ENCODE measurements around the gene SLC29A4.
A peak's percentile ranks its signal among the peaks of the same experiment; 100 is the strongest.
"Not testable (repeated sequence)": the region's sequence is repeated elsewhere in the genome, so short reads cannot be mapped to it uniquely, and the experiment has no call there.

The SLC29A4 gene

GRCh38 chr7:5274985-5275431, 7.7 kb upstream of the SLC29A4 start:
- DNase-seq: peak; percentile 61

- peak; percentile 73 for DNase-seq
Measured at GRCh38 chr7:5275510-5275909, 7.2 kb upstream of the SLC29A4 start.

DNA sequence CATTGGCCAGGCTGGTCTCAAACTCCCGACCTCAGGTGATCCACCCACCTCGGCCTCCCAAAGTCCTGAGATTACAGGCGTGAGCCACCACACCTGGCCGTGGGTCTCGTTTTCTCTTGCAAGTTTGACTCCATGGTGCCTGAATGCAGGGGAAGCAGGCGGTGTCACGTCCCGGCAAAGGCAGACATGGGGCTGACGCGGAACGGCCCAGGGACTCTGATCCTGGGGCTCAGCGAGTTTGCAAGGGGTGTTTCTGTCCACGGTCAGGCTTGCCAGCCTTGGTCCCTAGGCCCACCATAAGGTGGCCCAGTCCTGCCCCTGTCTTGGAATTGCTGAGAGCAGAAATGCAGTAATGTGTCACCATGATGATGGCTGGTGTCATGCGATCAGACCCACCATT, 6.6 kb upstream of the SLC29A4 start:
- not testable (repeated sequence) for DNase-seq

DNA sequence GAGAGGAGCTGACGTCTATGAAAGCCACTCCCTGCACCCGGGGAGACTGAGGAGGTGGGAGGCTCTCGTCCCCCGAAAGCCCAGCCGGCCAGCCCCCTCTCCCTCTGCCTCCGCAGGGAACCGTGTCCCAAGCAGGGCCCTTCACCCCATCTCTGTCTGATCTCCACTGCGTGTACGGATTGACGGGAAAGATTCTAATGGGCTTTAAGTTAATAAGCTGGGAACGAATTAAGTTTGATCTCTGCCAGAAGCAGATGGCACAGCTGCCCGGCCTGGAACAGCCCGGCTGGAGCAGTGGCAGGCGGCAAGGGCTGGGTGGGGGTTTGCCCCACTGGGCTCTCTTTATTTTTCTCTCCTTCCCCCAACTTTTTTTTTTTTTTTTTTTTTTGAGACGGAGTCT, 6.1 kb upstream of the SLC29A4 start:
- no peak for DNase-seq

DNA sequence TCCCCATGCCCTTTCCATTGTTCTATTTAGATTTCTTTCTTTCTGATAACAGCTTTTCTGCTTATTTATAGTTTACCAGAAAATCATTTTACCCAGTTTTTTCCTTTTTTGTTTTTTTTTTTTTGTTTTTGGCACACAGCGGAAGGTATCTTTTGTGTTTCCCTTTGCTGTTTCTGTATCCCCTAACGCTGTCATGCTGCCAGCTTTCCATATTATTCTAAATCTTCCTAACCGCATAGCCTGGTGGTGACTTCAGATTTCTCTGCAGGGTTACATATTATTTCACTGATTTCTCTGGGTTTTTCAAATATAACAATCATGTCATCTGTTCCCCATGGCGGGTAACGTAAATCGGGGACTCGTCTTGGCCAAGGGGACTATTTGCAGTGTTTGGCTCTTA, 4.0 kb upstream of the SLC29A4 start:
- DNase-seq: no peak

GRCh38 chr7:5279734-5280133, 3.0 kb upstream of the SLC29A4 start:
- DNase-seq: no peak

DNA sequence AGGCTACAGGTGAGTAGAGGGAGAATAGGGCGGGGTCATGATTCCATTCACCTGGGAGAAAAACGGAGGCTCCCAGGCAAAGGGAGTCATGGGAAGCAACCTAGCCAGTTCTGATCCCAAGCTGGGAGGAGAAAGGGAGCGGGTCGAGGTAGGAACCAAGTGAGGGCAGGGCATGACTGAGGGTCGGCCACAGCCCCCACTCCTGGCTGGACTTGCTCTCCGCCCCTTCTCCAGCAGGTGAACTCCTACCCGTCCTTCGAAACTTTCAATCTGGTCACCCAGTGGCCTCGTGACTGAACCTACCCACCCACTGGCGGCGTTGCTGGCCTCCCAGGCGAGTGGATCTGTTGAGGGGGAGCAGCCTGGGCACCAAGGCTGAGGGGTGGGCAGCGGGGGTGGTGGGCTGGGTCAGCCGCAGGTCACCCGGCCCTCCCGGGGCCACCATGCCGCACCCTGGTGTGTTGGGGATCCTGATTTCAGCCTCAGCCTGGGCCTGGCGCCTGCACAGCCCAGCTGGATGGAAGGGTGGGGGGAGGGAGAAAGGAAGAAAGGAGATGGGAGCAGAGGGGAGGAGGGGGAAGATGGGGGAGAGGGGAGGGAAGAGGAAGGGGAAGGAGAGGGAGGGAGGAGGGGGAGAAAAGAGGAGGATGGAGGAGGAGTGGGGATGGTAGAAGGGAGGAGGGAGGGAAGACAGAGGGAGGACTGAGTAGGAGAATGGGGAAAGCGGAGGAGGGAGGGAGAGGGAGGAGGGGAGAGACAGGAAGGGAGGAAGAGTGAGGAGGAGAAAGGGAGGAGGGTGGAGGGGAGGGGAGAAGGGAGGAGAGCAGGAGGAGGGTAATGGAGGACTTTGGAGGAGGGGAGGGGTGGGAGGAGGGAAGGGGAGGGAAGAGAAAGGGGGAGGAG, 894 bp upstream of the SLC29A4 start:
- peak; percentile 46 for DNase-seq

GRCh38 chr7:5283421-5284303, 919 bp downstream of the SLC29A4 start:
- no peak for DNase-seq

DNA sequence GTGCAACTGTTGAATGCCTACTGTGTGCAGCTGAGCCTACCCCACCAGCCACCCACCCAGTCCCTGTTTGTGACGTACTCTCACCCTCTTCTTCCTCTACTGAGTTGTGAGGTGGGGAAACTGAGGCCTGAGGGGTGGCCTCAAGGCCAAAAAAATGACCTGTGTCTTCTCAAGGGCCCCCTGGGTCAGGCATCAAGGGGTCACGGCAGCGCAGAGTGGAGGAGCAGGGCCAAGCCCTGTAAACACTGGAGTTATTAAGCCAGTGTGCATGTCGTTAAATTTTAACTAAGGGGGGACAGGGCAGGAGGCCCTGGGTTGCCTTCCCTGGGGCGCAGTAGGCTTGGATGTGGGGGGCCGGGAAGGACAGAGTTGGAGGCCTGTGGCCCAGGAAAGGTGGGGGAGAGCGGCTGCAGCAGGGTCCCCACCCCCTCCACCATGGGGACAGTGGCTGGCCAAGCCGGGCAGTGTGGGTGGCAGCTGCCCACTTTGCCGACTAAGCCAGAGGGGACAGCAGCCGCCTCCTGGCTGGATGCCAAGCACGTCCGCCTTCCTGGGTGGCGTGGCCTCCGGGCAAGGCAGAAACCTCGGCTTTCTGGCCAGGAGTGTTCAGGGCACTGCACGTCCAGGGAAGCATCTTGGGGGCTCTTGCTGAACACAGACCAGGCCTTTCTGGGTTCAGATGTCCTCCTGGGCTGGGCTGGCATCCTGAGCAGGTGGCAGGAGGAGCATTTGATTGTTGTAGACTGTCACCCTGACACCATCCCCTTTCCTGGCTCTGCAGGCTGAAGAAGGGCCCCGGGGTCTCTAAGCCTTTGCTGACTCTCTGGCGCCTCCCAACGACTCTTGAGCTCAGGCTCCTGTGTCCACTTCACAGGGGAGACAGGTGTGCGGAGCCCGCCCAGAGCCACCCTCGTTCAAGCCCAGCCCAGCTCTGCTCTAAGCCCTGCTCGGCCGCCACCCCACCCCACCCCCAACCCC, 1.9 kb downstream of the SLC29A4 start:
- peak; percentile 73 for DNase-seq

DNA sequence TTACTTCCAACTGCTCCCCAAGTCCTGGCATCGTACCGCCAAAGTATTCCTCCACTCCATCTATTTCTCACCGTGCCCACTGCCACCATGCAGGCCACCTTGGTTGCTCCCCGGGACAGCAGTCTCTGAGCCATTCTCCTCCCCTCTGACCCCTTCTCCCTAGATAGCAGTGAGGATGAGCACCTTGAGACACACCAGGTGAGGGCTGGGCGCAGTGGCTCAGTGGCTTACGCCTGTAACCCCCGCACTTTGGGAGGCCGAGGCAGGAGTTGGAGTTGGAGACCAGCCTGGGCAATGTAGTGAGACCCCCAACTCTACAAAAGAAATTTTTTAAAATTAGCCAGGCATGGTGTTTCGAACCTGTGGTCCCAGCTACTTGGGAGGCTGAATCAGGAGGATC, 4.2 kb downstream of the SLC29A4 start:
- no peak for DNase-seq

DNA sequence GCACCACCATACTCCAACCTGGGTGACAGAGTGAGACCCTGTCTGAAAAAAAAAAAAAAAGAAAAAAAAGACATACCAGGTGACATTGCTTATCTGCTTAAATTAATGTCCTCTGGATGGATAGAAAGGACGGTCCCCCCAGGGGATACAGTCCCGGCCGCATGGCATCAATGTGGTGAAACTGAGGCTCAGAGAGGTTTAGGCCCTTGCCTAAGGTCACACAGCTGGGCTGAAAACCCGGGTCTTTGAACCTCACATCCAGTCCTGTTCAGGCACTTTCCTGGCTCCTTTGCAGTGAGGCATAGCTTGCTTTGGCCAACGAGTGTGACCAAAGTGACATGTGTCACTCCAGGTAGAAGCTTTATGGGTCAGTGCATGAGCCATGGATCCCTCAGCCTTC, 4.6 kb downstream of the SLC29A4 start:
- DNase-seq: not testable (repeated sequence)

GRCh38 chr7:5287802-5288201, 5.1 kb downstream of the SLC29A4 start:
- DNase-seq: no peak

DNA sequence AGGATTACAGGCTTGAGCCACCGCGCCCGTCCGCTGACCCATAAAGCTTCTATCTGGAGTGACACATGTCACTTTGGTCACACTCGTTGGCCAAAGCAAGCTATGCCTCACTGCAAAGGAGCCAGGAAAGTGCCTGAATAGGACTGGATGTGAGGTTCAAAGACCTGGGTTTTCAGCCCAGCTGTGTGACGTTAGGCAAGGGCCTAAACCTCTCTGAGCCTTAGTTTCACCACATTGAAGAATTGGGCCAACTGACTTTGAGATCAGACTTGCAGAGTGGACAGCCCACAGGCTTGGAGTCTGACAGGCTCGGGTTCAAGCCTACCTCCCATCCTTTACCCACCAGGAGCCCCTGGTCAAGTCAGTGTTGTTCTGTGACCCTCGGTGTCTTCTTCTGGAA, 5.8 kb downstream of the SLC29A4 start:
- DNase-seq: not testable (repeated sequence)

GRCh38 chr7:5289355-5289754, 6.6 kb downstream of the SLC29A4 start:
- DNase-seq: no peak

DNA sequence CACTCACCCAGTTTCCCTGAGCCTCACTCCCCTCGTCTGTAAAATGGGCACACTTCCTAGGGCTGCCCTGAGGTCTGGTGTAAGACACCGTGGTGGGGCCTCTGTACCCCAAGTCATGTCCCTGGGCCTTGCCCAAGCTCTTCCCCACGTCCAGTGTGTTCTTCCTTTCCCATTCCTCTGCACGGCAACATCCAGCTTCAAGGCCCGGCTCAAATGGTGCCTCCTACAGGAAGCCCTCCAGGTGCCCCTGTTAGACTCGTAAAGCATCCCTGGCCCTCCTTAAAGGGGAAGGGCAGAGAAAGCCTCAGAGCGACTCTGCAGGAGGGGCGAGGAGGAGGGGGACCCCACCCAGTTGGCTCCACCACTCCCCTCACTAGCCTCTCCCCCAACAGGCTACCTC, 8.6 kb downstream of the SLC29A4 start:
- DNase-seq: no peak

DNA sequence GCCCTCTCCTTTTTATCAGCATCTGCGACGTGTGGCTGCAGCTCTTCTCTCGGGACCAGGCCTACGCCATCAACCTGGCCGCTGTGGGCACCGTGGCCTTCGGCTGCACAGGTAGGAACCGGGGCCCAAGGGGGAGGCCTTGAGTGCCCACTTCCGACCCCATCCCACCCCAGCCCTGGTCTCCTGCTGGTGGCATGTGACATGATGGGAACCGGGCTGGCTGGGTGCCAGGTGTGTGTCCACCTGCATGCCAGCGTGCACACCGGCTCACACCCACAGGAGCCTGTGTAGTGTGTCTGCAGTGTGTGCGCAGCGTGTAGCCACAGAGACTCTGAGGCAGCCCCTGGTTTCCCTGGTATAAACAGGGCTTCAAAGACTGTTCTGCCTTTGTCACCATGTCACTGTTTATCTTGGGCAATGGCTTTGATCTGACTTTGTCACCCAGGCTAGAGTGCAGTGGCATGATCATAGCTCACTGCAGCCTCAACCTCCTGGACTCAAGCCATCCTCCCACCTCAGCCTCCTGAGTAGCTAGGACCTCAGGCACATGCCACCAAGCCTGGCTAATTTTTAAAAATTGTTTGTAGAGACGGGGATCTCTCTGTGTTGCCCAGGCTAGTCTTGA, 9.1 kb downstream of the SLC29A4 start:
- DNase-seq: not testable (repeated sequence)

GRCh38 chr7:5294169-5294987, 11.6 kb downstream of the SLC29A4 start:
- DNase-seq: no peak

GRCh38 chr7:5295039-5296014, 12.6 kb downstream of the SLC29A4 start:
- DNase-seq: no peak

- DNase-seq: no peak
Measured at GRCh38 chr7:5296015-5296610, 13.4 kb downstream of the SLC29A4 start.

All from right hindlimb (tissue), 1 donor.